ENCODE measurements around the gene ZNF558.
"Not testable (repeated sequence)": the region's sequence is repeated elsewhere in the genome, so short reads cannot be mapped to it uniquely, and the experiment has no call there.

GRCh38 chr19:8769265-8769664, 62.8 kb downstream of the ZNF558 start:
- not testable (repeated sequence) for TF ChIP-seq CTCF (conservative IDR thresholded peaks at IDR 0.05; ENCODE audit: low read length); EZH2phosphoT487 (IDR thresholded peaks at IDR 0.05; ENCODE audit: borderline replicate concordance)

Data from Loucy (cell line).